IPS-NIHi7 (cell line): ENCODE measurements around the gene PLEK2.
A peak's percentile ranks its signal among the peaks of the same experiment; 100 is the strongest.
"Not testable (repeated sequence)": the region's sequence is repeated elsewhere in the genome, so short reads cannot be mapped to it uniquely, and the experiment has no call there.

Experiments
- DNase-seq: peaks from one replicate; pipeline ENCODE4 v3.0.0; 2012; ENCODE audit warnings: mixed read lengths; ENCODE audit errors: extremely low spot score

PLEK2 gene

DNA sequence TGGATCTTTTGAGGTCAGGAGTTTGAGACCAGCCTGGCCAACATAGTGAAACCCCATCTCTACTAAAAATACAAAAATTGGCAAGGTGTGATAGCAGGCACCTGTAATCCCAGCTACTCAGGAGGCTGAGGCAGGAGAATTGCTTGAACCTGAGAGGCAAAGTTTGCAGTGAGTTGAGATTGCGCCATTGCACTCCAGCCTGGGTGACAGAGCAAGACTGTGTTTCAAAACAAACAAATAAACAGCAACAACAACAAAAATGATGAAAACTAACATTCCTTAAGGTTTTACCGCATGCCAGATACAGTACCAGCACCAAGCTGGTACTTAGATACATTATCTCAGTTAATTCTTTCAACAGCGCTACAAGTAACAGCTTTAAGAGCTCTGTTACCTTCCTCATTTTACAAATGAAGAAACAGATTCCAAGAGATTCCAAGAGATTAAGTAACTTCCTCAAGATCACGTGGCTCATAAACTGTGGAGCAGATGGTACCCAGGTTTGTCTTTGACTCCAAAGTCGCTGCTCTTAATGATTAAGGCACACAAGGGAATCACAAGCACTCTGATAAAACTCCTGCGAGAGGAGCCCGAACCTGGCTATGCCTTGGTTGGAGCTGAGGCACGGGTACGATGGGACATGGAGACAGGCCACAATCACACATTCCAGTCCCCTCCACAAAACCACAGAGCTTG, 17.7 kb upstream of the PLEK2 start:
- no peak for DNase-seq

DNA sequence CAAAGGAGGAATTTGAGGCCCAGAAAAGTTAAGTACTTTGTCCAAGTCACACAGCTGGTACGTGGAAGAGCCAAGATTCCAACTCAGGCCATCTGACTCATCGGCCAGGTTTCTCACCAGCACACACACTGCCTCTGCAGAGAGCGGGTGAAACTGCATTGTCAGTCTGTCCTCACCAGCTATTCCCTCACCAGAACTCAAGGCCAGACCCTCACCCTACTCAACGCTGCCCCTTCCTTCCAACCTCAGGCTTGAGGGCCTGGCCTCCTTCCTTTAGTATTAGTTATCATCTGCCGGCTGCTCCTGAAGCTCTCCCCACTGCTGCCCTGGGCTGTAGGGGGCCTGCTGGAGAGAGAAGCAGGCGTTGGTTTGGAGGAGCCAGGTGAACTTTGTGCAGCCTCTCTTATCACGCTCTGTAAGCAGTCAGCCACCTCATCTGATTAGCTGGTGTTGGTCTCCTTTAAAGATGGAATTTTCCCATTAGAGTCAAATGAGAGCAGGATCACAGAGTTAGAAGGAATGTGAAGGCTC, 16.6 kb upstream of the PLEK2 start:
- DNase-seq = no peak

DNA sequence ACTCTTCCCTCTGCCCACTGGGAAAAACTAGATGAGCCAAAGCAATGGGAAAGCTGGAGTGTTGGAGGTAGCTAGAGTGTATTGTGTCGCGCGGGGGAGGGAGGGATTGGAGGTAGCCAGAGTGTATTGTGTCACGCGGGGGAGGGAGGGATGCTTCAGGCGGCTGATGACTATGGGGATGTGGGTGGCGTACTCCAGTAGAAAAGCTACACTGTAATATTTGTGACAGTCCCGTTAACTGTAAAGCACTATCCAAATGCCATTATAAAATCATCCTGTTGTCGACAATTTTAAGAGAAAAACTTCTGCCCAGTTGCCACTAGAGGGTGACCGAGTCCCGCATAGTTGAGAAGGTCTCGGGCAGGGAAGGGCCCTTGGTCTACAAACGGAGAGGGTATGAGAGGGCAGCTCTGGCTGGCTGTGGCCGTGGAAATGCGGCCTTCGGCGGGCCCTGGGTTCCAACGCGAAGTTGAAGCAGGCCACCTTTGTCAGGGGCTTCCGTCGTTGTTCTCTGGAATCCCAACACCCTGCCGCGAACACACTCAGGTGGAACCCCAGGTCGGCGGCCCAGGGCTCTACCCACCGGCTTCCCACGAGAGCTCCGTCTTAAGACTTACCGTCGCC, 15.1 kb upstream of the PLEK2 start:
- DNase-seq = peak; percentile 89

- no peak for DNase-seq
Measured at GRCh38 chr14:67426161-67426560, 14.2 kb upstream of the PLEK2 start.

DNA sequence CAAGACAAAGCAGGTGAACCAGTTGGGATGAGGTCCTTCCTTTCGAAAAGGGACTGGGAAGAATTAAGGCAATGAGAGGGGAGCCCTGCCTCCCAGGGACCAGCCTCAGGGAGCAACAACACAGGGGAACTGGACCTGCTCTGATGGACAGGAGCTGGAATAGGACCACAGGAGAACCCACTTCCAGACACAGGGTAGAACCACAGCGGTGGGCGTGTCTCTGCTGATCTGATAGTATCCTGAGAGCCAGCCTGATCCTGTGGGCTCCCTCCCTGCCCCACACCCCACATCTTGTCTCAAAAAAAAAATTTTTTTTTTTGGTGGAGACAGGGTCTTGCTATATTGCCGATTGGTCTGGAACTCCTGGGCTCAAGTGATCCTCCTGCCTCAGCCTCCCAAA, 13.6 kb upstream of the PLEK2 start:
- no peak for DNase-seq

GRCh38 chr14:67424539-67424938, 12.6 kb upstream of the PLEK2 start:
- DNase-seq = no peak

DNA sequence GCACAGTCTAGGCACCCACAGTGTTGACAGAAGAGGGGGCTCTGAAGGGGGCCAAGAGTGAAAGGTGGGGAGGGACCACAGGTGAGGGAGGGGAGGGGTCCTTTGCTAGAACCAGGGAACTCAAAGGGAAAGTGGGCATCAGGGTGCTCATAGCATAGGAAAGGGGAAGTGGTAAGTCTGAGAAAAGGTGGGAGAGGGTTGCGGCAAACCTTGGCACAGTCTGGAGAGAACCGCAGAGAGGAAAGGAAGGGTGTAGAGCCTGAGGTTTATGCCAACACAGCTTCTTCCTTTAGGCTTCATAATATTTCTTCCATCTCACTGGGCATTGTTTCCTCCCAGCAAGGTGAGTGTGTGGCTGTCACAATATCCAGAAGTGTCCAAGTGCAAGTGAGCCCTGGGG, 11.5 kb upstream of the PLEK2 start:
- no peak for DNase-seq

DNA sequence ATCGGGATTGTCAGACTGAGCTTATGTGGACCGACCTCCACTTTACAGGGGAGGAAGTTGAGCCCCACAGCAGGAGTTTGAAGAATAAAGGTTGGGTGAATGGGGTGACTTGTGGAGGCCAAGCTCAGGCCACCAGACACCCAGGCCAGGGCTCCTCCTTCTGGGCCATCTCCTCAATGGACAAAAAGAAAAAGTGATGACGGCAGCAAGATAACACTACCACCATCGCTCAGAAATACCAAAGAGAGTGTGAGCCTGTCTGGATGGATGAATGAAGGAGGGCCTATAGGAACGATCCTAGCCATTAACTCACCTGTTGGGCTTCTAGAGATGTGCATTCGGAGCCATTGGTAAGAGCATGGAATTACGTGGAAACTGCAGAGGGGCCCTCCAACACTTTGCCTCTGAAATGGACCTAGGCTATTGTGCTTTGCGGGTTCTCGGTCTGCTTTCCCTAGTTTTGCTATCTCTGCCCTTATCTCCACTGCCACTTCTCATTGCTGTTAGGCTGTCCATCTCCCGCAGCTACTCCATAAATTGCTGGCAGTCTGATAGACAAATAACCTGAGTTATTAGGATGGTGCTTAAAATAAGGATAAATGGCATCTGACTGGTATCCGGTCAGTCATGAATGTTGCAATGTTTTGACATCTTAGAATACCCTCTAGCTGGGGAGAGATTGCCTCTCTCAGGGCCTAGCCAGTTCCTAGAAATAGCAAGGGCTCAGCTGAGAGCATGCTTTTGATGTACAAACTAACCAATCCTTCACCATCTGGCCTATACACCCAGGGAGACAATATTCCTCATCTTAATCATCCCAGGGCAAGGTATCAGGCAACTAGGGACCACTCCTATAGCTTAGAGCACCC, 9.6 kb upstream of the PLEK2 start:
- DNase-seq = no peak

- peak; percentile 64 for DNase-seq
Measured at GRCh38 chr14:67420102-67420739, 8.3 kb upstream of the PLEK2 start.

- DNase-seq = no peak
Measured at GRCh38 chr14:67418401-67419191, 6.6 kb upstream of the PLEK2 start.

GRCh38 chr14:67417633-67418032, 5.7 kb upstream of the PLEK2 start:
- DNase-seq = no peak

GRCh38 chr14:67416810-67417209, 4.8 kb upstream of the PLEK2 start:
- no peak for DNase-seq

DNA sequence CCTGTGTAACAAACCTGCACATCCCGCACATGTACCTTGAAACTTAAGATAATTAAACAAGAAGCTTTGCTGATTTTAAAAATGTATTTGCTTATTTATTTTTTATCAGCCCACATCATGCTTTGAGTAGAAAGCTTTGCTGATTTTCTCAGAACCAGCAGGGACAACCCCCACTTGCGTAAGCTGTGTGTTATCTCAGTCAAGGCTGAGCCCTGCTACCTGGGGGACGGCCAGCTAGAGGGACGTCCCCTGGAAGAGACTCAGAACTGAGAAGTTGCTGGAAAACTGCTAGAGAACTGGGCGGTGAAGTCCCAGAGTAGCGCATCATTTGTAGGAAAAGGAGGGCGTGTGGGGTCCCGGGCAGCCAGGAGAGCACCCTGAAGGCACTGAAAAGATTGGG, 4.1 kb upstream of the PLEK2 start:
- no peak for DNase-seq

GRCh38 chr14:67415610-67416009, 3.6 kb upstream of the PLEK2 start:
- not testable (repeated sequence) for DNase-seq

DNA sequence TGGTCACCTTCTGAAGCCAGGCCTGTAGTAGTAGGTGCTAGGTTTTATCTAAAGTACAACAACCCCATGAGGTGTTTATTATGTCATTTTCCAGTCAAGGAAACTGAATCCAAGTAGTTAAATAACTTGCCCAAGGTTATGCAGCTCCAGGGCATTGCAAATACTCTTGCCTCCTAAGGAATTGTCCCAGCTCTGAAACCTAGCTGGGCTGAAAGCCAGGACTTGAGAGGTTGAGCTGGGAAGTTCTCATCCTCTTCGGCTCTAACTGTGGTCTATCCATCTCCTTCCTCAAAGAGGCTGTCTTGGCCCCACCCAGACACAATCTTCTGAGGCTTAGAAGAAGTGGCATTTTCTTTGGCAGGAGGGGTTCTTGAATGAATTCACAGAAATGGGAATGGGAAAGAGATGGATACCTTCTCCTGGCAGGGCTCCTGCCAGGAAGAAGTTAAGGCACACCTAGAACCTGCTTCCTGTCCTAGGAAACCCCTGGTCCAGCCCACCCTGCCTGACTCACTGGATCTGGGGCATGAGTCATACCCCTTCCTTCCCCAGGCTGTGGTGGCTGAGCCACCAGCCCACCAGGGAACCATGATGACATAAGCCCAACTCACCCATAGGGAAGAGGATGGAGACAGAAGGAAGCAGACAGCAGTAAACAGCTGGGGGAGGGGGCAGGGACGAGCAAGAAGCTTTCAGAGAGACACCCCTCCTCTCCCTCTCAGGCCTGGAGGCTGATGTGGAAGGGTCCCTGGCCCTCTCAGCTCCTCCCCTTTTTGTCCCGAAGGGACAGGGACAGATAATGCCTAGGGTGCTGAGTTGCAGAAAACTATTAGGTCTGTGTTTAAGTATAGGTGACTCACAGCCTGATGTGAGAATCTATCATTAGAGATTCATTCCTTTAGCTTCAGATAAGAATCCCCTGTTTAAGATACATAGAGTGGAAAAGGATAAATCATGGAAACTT, 2.1 kb upstream of the PLEK2 start:
- peak; percentile 58 for DNase-seq

DNA sequence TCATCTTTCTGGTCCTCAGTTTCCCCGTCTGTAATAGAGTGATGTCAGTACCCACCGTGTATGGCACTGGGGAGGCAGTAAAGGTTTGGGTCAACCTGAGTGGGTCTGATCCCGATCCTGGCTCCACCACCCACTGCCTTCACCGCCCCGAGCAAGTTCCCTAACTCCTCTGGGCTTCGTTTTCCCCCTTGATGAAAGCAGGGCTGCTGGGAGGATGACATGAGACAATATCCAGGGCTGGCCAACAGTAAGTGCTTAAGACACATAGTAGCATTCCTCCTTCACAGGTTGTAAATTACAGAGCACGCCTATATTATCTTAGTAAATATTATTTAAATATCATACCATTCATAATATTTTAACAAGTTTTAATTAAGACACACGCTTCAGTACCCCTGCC, 595 bp downstream of the PLEK2 start:
- DNase-seq = no peak

- no peak for DNase-seq
Measured at GRCh38 chr14:67410313-67410712, 1.7 kb downstream of the PLEK2 start.

DNA sequence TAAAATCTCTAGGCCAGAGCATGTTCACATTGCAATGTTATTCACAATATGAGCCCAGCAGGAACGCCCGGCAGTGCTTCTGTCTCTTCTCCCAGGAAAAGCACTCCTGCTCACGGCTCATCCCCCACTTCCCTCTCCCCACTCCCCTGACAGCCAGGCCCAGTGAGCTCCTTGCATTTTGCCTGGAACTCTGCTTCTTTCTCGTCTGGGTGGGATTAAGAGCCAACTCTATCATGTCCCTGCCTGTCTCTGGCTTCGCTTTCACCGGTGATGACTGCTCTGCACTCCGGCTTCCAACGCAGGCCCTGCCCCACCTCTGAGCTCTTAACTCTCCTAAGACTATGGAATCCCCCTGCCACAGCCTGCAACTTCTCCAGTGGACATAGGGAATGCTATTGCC, 2.5 kb downstream of the PLEK2 start:
- DNase-seq = no peak

- DNase-seq = not testable (repeated sequence)
Measured at GRCh38 chr14:67408122-67408801, 3.7 kb downstream of the PLEK2 start.
